HFF-Myc (cell line): ENCODE results near the gene ACTN4.
"Not testable (repeated sequence)": the region's sequence is repeated elsewhere in the genome, so short reads cannot be mapped to it uniquely, and the experiment has no call there.

Experiments used
- DNase-seq: peaks from one replicate; pipeline ENCODE4 v3.0.0-alpha.2; 2011; ENCODE audit warnings: low read depth; ENCODE audit errors: extremely low read depth
- H3K4me3 ChIP-seq: replicated peaks from 2 replicates; pipeline ENCODE4 v1.5.1; 2011; ENCODE audit warnings: low read depth, mild to moderate bottlenecking, control low read depth, low read length
- CTCF ChIP-seq: IDR thresholded peaks from 2 replicates; pipeline ENCODE4 v1.5.1; 2012; ENCODE audit warnings: mild to moderate bottlenecking, low read depth, low read length, control low read depth; ENCODE audit errors: missing control alignments

The ACTN4 gene

GRCh38 chr19:38763795-38764220 lies 116.4 kb downstream of the ACTN4 start:
- TF ChIP-seq CTCF: no peak
- no peak overlapping the region for H3K4me3 ChIP-seq
- no peak for DNase-seq

- H3K4me3 ChIP-seq: no peak overlapping the region
- no peak for DNase-seq
- no peak for TF ChIP-seq CTCF
These were observed 117.8 kb downstream of the ACTN4 start for GRCh38 chr19:38765214-38765613.

GRCh38 chr19:38766276-38767047 lies 119.0 kb downstream of the ACTN4 start:
- no peak for TF ChIP-seq CTCF
- H3K4me3 ChIP-seq: no peak overlapping the region
- no peak for DNase-seq

- H3K4me3 ChIP-seq: no peak overlapping the region
- peak; percentile 61 for TF ChIP-seq CTCF
- DNase-seq: no peak
These were observed 122.3 kb downstream of the ACTN4 start for GRCh38 chr19:38769635-38770211.

GRCh38 chr19:38770228-38770948 lies 122.9 kb downstream of the ACTN4 start:
- not testable (repeated sequence) for H3K4me3 ChIP-seq

GRCh38 chr19:38770949-38771275 lies 123.5 kb downstream of the ACTN4 start:
- H3K4me3 ChIP-seq, DNase-seq: not testable (repeated sequence)

More at GRCh38 chr19:38770228-38770948, 122.9 kb downstream of the ACTN4 start:
- not testable (repeated sequence) for DNase-seq

- not testable (repeated sequence) for H3K4me3 ChIP-seq, DNase-seq
These were observed 124.1 kb downstream of the ACTN4 start for GRCh38 chr19:38771569-38771968.

- TF ChIP-seq CTCF: no peak
- no peak within 1 kb of the TSS for H3K4me3 ChIP-seq
- no peak for DNase-seq
These were observed 126.2 kb downstream of the ACTN4 start, which contains the start of gene LGALS7 for GRCh38 chr19:38773469-38774177. Gene LGALS7, minus strand, starts transcription at chr19:38773517. Its CDS starts 25 bp downstream, at chr19:38773492.
